ENCODE measurements around the gene S1PR5.

The S1PR5 gene

GRCh38 chr19:10516064-10516385, 1.2 kb downstream of the S1PR5 start:
- Histone ChIP-seq H2AFZ (ENCODE audit: low read length) (no peak overlapping the region), H2AK5ac (ENCODE audit: low read depth, low read length) (no peak overlapping the region), H4K8ac (ENCODE audit: low read depth, low read length) (no peak overlapping the region), H3K23ac (ENCODE audit: low read depth, low read length, poor library complexity) (no peak overlapping the region), H3K79me1 (ENCODE audit: low read depth, low read length) (peaks cover 2% of the 10 kb centered on the region), H3K9me3 (replicated peaks in 1 of 2; ENCODE audit: control insufficient read depth in 2 of 2, insufficient read depth in 1 of 2, low read depth in 1 of 2, low read length in 2 of 2) (peaks cover 0 to 3% of the 10 kb centered on the region in 2 donors), H4K91ac (ENCODE audit: low read depth, low read length, poor library complexity) (no peak overlapping the region), H3K4me3 (ENCODE audit: low read length in 2 of 2) (no peak overlapping the region), H3K4me2 (ENCODE audit: insufficient read depth, low read length, poor library complexity, severe bottlenecking) (no peak overlapping the region), H3K36me3 (replicated peaks in 1 of 2; ENCODE audit: control insufficient read depth in 2 of 2, insufficient read depth in 2 of 2, low read length in 2 of 2) (peaks cover 0 to 3% of the 10 kb centered on the region in 2 donors), H2BK120ac (ENCODE audit: low read depth, low read length) (no peak overlapping the region), H2BK12ac (ENCODE audit: low read length) (peak overlapping the region; percentile 17), H3K27me3 (ENCODE audit: control insufficient read depth in 3 of 3, insufficient read depth in 3 of 3, low read depth in 1 of 3, low read length in 3 of 3) (peaks cover 0 to 92% (median 50%) of the 10 kb centered on the region in 3 experiments), H2BK5ac (ENCODE audit: low read length) (no peak overlapping the region), H3K4me1 (ENCODE audit: control insufficient read depth in 2 of 2, insufficient read depth in 1 of 2, low read depth in 1 of 2, low read length in 2 of 2) (peaks cover 11 to 17% of the 10 kb centered on the region in 2 donors), H2BK15ac (ENCODE audit: low read length) (no peak overlapping the region), H3K14ac (ENCODE audit: low read length) (no peak overlapping the region), H3K4ac (ENCODE audit: low read length) (no peak overlapping the region), H3K27ac (replicated peaks; ENCODE audit: low read length) (no peak overlapping the region), H3K18ac (ENCODE audit: low read length) (no peak overlapping the region), H3K9ac (ENCODE audit: low read depth, low read length, poor library complexity) (no peak overlapping the region)
- WGBS, 2 donors (ENCODE audit: extremely low coverage in 2 of 2, insufficient read length in 2 of 2, insufficient replicate concordance in 1 of 2): no CpG with 5 or more reads among the region's 5 CpGs
- DNase-seq (ENCODE audit: low spot score): no peak

GRCh38 chr19:10514211-10515145, 2.8 kb downstream of the S1PR5 start:
- no peak overlapping the region for H3K27ac ChIP-seq (replicated peaks; ENCODE audit: low read length)
- peak overlapping the region; percentile 65 for H4K8ac ChIP-seq (ENCODE audit: low read depth, low read length)
- H3K14ac ChIP-seq (ENCODE audit: low read length): peak overlapping the region; percentile 31
- peak overlapping the region; percentile 74 for H2AFZ ChIP-seq (ENCODE audit: low read length)
- peak overlapping the region; percentile 30 for H3K9ac ChIP-seq (ENCODE audit: low read depth, low read length, poor library complexity)
- peak overlapping the region; percentile 89 for H3K23ac ChIP-seq (ENCODE audit: low read depth, low read length, poor library complexity)
- no peak overlapping the region for H2BK120ac ChIP-seq (ENCODE audit: low read depth, low read length)
- peak overlapping the region; percentile 55 for H2BK15ac ChIP-seq (ENCODE audit: low read length)
- no peak overlapping the region for H3K4me2 ChIP-seq (ENCODE audit: insufficient read depth, low read length, poor library complexity, severe bottlenecking)
- peak overlapping the region; percentile 74 for H2AK5ac ChIP-seq (ENCODE audit: low read depth, low read length)
- peaks cover 2% of the 10 kb centered on the region for H3K79me1 ChIP-seq (ENCODE audit: low read depth, low read length)
- peaks cover 0 to 88% (median 50%) of the 10 kb centered on the region in 3 experiments for H3K27me3 ChIP-seq (ENCODE audit: control insufficient read depth in 3 of 3, insufficient read depth in 3 of 3, low read depth in 1 of 3, low read length in 3 of 3)
- no peak overlapping the region for H2BK12ac ChIP-seq (ENCODE audit: low read length)
- peaks cover 0 to 3% of the 10 kb centered on the region in 2 donors for H3K9me3 ChIP-seq (replicated peaks in 1 of 2; ENCODE audit: control insufficient read depth in 2 of 2, insufficient read depth in 1 of 2, low read depth in 1 of 2, low read length in 2 of 2)
- H3K4me3 ChIP-seq (ENCODE audit: low read length in 2 of 2): peak overlapping the region in 1 of 2 donors; percentile 65
- peak overlapping the region; percentile 54 for H3K18ac ChIP-seq (ENCODE audit: low read length)
- H2BK5ac ChIP-seq (ENCODE audit: low read length): no peak overlapping the region
- H3K4me1 ChIP-seq (ENCODE audit: control insufficient read depth in 2 of 2, insufficient read depth in 1 of 2, low read depth in 1 of 2, low read length in 2 of 2): peaks cover 14 to 17% of the 10 kb centered on the region in 2 donors
- no peak overlapping the region for H3K4ac ChIP-seq (ENCODE audit: low read length)
- WGBS, 2 donors (ENCODE audit: extremely low coverage in 2 of 2, insufficient read length in 2 of 2, insufficient replicate concordance in 1 of 2): no CpG with 5 or more reads among the region's 107 CpGs
- peaks cover 0 to 3% of the 10 kb centered on the region in 2 donors for H3K36me3 ChIP-seq (replicated peaks in 1 of 2; ENCODE audit: control insufficient read depth in 2 of 2, insufficient read depth in 2 of 2, low read length in 2 of 2)
- no peak overlapping the region for H4K91ac ChIP-seq (ENCODE audit: low read depth, low read length, poor library complexity)
- DNase-seq (ENCODE audit: low spot score): no peak

- no peak overlapping the region for H2AFZ ChIP-seq (ENCODE audit: low read length)
- H3K9me3 ChIP-seq (replicated peaks in 1 of 2; ENCODE audit: control insufficient read depth in 2 of 2, insufficient read depth in 1 of 2, low read depth in 1 of 2, low read length in 2 of 2): peaks cover 0 to 3% of the 10 kb centered on the region in 2 donors
- no peak overlapping the region for H3K14ac ChIP-seq (ENCODE audit: low read length)
- no peak overlapping the region for H3K18ac ChIP-seq (ENCODE audit: low read length)
- peak overlapping the region; percentile 20 for H3K23ac ChIP-seq (ENCODE audit: low read depth, low read length, poor library complexity)
- H3K27me3 ChIP-seq (ENCODE audit: control insufficient read depth in 3 of 3, insufficient read depth in 3 of 3, low read depth in 1 of 3, low read length in 3 of 3): peaks cover 0 to 75% (median 42%) of the 10 kb centered on the region in 3 experiments
- no peak overlapping the region for H2BK15ac ChIP-seq (ENCODE audit: low read length)
- no peak overlapping the region for H2BK5ac ChIP-seq (ENCODE audit: low read length)
- no CpG with 5 or more reads among the region's 7 CpGs for WGBS, 2 donors (ENCODE audit: extremely low coverage in 2 of 2, insufficient read length in 2 of 2, insufficient replicate concordance in 1 of 2)
- no peak for DNase-seq (ENCODE audit: low spot score)
- H4K8ac ChIP-seq (ENCODE audit: low read depth, low read length): no peak overlapping the region
- H2AK5ac ChIP-seq (ENCODE audit: low read depth, low read length): no peak overlapping the region
- peaks cover 2% of the 10 kb centered on the region for H3K79me1 ChIP-seq (ENCODE audit: low read depth, low read length)
- H3K9ac ChIP-seq (ENCODE audit: low read depth, low read length, poor library complexity): no peak overlapping the region
- no peak overlapping the region for H3K27ac ChIP-seq (replicated peaks; ENCODE audit: low read length)
- peaks cover 8 to 15% of the 10 kb centered on the region in 2 donors for H3K4me1 ChIP-seq (ENCODE audit: control insufficient read depth in 2 of 2, insufficient read depth in 1 of 2, low read depth in 1 of 2, low read length in 2 of 2)
- no peak overlapping the region for H3K4ac ChIP-seq (ENCODE audit: low read length)
- no peak overlapping the region for H3K4me2 ChIP-seq (ENCODE audit: insufficient read depth, low read length, poor library complexity, severe bottlenecking)
- H3K4me3 ChIP-seq (ENCODE audit: low read length in 2 of 2): no peak overlapping the region
- H2BK120ac ChIP-seq (ENCODE audit: low read depth, low read length): no peak overlapping the region
- H4K91ac ChIP-seq (ENCODE audit: low read depth, low read length, poor library complexity): no peak overlapping the region
- peaks cover 0 to 3% of the 10 kb centered on the region in 2 donors for H3K36me3 ChIP-seq (replicated peaks in 1 of 2; ENCODE audit: control insufficient read depth in 2 of 2, insufficient read depth in 2 of 2, low read length in 2 of 2)
- no peak overlapping the region for H2BK12ac ChIP-seq (ENCODE audit: low read length)
These were observed 4.0 kb downstream of the S1PR5 start for GRCh38 chr19:10513223-10513622.

- no peaks in the 10 kb centered on the region for H3K79me1 ChIP-seq (ENCODE audit: low read depth, low read length)
- H3K18ac ChIP-seq (ENCODE audit: low read length): peak overlapping the region; percentile 94
- H3K14ac ChIP-seq (ENCODE audit: low read length): peak overlapping the region; percentile 38
- no peak overlapping the region for H4K8ac ChIP-seq (ENCODE audit: low read depth, low read length)
- H3K9ac ChIP-seq (ENCODE audit: low read depth, low read length, poor library complexity): no peak overlapping the region
- H2AFZ ChIP-seq (ENCODE audit: low read length): peak overlapping the region; percentile 88
- H3K4me2 ChIP-seq (ENCODE audit: insufficient read depth, low read length, poor library complexity, severe bottlenecking): peak overlapping the region; percentile 25
- peaks cover 0 to 2% of the 10 kb centered on the region in 2 donors for H3K4me1 ChIP-seq (ENCODE audit: control insufficient read depth in 2 of 2, insufficient read depth in 1 of 2, low read depth in 1 of 2, low read length in 2 of 2)
- no peak overlapping the region for H2AK5ac ChIP-seq (ENCODE audit: low read depth, low read length)
- WGBS, 2 donors (ENCODE audit: extremely low coverage in 2 of 2, insufficient read length in 2 of 2, insufficient replicate concordance in 1 of 2): no CpG with 5 or more reads among the region's 15 CpGs
- H2BK15ac ChIP-seq (ENCODE audit: low read length): no peak overlapping the region
- no peak overlapping the region for H4K91ac ChIP-seq (ENCODE audit: low read depth, low read length, poor library complexity)
- peak; percentile 58 for DNase-seq (ENCODE audit: low spot score)
- peaks cover 0 to 3% of the 10 kb centered on the region in 2 donors for H3K9me3 ChIP-seq (replicated peaks in 1 of 2; ENCODE audit: control insufficient read depth in 2 of 2, insufficient read depth in 1 of 2, low read depth in 1 of 2, low read length in 2 of 2)
- H3K36me3 ChIP-seq (replicated peaks in 1 of 2; ENCODE audit: control insufficient read depth in 2 of 2, insufficient read depth in 2 of 2, low read length in 2 of 2): peaks cover 0 to 3% of the 10 kb centered on the region in 2 donors
- H2BK5ac ChIP-seq (ENCODE audit: low read length): peak overlapping the region; percentile 66
- H3K27me3 ChIP-seq (ENCODE audit: control insufficient read depth in 3 of 3, insufficient read depth in 3 of 3, low read depth in 1 of 3, low read length in 3 of 3): peaks cover 0 to 49% (median 19%) of the 10 kb centered on the region in 3 experiments
- H3K4me3 ChIP-seq (ENCODE audit: low read length in 2 of 2): no peak overlapping the region
- peak overlapping the region; percentile 22 for H2BK12ac ChIP-seq (ENCODE audit: low read length)
- no peak overlapping the region for H2BK120ac ChIP-seq (ENCODE audit: low read depth, low read length)
- no peak overlapping the region for H3K23ac ChIP-seq (ENCODE audit: low read depth, low read length, poor library complexity)
- no peak overlapping the region for H3K4ac ChIP-seq (ENCODE audit: low read length)
- H3K27ac ChIP-seq (replicated peaks; ENCODE audit: low read length): no peak overlapping the region
These were observed 6.9 kb downstream of the S1PR5 start for GRCh38 chr19:10510301-10510802.
